Measurements from ENCODE around the gene PAX5. TPM values are rescaled to one million over a fixed set of nuclear protein-coding genes. Genes with fewer than 3 reads are reported as not detected.

PAX5 gene
- polyA plus RNA-seq, 4 donors: 0.07 to 0.42 (median 0.16) TPM

- DNase-seq (ENCODE audit: low read depth in 4 of 4, low spot score in 3 of 4): peak in 3 of 4 donors; percentile 45 to 58 (median 53)
Observed at GRCh38 chr9:36818965-36819870, 214.8 kb downstream of the PAX5 start.

DNA sequence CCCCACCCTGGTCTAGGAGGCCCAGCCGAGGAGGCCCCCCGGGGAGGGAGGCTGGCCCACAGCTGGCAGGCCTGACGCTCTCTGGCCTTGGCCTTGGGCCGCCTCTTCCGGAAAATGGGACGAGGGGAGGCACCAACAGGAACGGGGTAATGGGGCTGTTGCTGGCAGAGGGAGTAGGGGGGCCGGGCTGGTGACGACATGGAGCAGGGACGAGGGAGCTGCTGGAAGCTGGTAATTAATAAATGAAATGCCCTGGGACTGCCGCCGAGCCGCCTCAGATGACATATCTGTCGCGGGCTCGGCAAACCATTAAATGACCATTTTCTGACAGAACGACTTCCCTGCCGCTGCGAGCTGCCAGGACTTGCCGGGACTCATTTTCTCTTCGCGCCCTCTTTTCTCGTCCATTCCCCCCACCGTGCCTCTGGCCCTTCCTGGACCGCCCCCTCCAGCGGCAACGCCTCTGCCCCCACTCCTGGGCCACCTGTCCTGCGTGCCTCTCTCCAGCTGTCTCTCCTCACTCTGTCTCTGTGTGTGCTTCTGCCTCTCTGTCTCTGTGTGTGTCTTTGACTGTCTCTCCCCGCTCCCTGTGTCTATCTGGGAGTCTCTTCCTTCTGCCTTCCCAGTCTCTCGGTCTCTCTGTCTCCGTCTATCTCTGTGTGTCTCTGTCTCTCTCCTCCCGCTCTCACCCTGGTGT is 215.7 kb downstream of the PAX5 start:
- peak in 1 of 4 donors; percentile 43 for DNase-seq (ENCODE audit: low read depth in 4 of 4, low spot score in 3 of 4)

- DNase-seq (ENCODE audit: low read depth in 4 of 4, low spot score in 3 of 4): no peak
Observed at GRCh38 chr9:36817160-36817834, 216.8 kb downstream of the PAX5 start.

- DNase-seq (ENCODE audit: low read depth in 4 of 4, low spot score in 3 of 4): no peak
Observed at GRCh38 chr9:36816371-36816770, 217.7 kb downstream of the PAX5 start.

- DNase-seq (ENCODE audit: low read depth in 4 of 4, low spot score in 3 of 4): no peak
Observed at GRCh38 chr9:36815566-36816348, 218.3 kb downstream of the PAX5 start.

- no peak for DNase-seq (ENCODE audit: low read depth in 4 of 4, low spot score in 3 of 4)
Observed at GRCh38 chr9:36815023-36815422, 219.0 kb downstream of the PAX5 start.

- DNase-seq (ENCODE audit: low read depth in 4 of 4, low spot score in 3 of 4): no peak
Observed at GRCh38 chr9:36813154-36813553, 220.9 kb downstream of the PAX5 start.

GRCh38 chr9:36812556-36812955 is 221.5 kb downstream of the PAX5 start:
- no peak for DNase-seq (ENCODE audit: low read depth in 4 of 4, low spot score in 3 of 4)

DNA sequence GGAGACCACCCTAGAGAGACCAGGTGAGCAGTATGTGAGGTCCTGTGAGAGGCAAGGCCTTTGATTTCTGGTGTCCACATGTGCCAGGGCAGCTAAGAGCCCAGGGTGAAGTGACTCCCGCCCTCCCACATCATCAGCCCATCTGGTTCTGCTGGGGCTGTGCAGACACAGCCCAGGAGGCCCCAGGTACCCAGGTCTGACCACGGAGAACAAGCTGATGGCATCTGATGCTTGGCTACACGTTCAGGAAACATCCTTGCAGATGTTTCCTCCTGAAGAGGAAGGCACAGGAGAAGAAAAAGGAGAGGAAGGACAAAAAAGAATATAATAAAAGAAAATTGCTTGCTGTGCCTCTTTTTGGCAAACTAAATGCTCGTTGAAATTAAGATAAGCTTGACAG is 225.8 kb downstream of the PAX5 start:
- DNase-seq (ENCODE audit: low read depth in 4 of 4, low spot score in 3 of 4): no peak

GRCh38 chr9:36803961-36804360 is 230.1 kb downstream of the PAX5 start:
- no peak for DNase-seq (ENCODE audit: low read depth in 4 of 4, low spot score in 3 of 4)

DNA sequence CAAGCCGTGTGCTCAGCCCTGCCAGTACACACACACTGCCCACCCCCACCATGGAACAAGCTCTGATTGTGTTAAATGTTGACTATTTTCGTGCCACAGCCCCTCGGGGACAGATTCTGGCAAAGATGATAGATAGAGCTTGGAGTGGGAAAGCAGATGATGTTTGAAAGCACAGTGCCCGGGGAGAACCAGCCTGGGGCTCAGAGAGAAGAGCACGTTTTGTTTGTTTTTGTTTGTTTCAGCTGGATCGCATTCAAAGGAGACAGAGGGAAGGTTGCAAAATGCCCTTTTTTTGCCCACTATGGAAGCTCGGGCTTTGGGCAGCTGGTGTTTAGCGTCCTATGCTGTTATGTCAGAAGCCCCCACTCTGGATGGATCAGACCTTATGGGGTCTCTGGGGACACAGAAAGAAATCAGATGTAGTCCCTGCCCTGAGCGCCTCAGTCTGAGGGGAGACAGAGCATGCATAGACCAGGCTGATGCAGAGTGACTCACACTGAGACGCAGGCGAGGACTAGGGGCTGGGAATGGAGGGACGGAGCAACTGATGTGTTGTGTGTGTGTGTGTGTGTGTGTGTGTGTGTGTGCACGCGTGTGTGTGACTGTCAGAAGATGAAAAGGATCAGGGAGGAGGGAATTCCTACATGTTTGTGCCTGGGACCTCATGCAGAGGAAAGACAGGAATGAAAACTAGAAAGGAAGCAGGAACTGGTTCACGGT is 231.7 kb downstream of the PAX5 start:
- no peak for DNase-seq (ENCODE audit: low read depth in 4 of 4, low spot score in 3 of 4)

- DNase-seq (ENCODE audit: low read depth in 4 of 4, low spot score in 3 of 4): no peak
Observed at GRCh38 chr9:36800455-36800854, 233.6 kb downstream of the PAX5 start.

DNA sequence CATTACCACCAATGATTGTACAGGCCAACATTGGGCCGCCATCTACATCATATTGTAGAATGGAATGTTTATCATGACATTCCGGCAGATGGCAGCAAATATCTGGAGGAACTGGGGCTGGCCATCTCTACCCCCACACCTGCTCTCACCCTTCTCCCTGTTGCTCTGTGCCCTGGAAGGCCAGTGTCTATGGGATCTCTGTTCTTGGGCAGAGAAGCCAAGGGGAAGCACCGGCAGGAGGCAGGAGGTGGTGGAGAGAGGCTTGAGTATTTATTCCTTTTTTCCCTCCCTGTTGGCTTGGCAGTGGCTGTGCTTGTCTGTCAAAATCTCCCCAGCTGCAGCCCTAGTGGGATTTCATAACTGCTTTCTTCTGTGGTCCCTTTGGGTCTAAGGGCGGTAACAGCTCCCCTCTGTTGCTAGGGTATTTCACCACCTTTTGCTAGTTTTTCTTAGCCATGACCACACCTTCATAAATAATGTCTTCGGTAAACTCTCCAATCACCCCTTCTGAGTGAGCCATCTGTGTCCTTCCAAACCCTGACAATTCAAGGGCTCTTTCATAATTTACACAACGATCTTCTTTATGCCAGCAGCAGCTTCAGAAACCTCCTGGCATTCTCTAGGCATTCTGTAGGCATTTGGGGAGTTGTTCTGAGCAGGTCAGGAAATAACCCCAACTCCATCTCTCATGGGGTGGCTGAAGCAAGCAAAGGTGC is 235.6 kb downstream of the PAX5 start:
- no peak for DNase-seq (ENCODE audit: low read depth in 4 of 4, low spot score in 3 of 4)

DNA sequence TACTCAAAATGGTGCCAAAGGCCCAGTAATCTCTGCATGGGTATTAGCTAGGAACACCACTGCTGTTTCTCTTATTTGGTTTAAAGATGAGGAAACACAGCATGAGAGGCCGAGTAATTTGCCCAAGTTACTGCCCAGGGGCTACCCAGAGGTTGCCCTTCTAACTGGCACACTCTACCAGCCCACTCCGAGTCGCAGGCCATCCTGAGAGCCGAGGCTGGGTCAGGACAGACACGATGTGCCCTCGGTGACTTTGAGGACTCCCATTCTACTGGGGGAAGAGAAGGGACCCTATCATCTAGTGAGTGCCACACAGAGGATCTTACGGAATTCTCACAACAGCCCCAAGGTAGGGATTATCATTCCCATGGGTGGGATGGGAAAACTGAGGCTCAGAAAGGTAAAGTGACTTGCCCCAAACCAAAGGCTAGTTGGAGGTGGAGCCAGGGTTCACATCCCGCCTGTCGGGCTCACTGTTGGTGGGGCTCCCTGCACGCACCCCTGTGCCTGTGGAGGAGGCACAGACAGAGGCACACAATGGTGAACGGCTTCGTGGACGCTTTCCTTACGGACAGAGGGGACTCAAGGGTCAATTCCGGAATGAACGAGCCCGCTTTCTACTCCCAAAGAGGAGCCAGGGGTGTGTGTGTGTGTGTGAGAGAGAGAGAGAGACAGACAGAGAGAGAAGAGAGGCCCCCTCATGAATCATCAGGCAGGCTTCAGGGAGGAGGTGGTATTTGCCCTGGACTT is 236.4 kb downstream of the PAX5 start:
- DNase-seq (ENCODE audit: low read depth in 4 of 4, low spot score in 3 of 4): no peak

DNA sequence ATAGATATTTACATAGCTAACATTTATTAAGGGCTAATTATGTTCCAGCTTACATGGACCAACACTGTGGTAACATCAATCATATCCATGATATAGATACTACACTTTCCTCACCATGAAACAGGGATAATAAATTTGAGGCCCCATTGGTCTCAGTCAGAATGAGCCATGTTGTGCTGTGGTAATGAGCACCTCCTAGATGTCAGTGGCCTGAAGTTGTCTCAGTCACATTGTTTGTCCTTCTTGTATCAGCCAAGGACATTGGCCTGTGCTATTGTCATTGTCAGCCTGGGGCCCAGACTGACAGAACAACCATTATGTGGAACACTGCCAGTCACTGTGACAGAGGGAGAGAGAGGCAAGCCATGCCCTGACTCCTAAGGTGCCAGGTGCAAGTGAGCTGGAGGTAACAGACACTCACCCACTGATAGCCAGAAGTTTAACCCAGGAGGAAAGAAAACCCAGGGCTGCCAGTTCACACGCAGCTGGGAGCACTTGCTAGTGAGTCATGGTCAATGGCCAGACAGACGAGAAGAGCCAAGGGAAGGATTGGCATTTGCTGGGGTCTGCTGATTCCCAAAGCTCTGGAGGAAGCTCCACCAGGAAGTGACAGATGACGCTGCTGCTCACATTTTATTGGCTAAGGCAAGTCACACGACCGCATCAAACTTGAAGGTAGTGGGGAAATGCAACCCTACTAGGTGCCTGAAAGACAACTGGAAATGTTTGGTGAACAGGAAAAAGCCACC is 237.2 kb downstream of the PAX5 start:
- no peak for DNase-seq (ENCODE audit: low read depth in 4 of 4, low spot score in 3 of 4)

DNA sequence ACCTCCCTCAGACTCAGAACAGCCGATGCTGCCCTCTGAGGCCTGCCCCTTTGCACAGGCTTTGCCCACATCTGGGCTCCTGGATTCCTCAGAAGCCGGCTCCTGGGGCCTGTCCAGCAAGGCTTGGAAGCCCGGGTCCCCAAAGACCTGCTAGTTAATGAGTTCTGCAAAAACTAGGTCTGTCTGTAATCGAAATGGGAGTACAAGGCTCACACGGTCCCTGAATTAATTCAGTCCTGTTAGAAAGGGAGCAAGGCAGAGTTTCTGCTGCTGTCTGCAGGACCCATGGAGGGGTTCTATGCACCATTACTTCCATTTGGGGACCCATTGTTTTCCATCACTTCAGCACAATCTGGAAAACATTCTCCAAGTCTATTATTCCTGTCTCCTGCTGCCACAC is 239.6 kb downstream of the PAX5 start:
- DNase-seq (ENCODE audit: low read depth in 4 of 4, low spot score in 3 of 4): no peak

DNA sequence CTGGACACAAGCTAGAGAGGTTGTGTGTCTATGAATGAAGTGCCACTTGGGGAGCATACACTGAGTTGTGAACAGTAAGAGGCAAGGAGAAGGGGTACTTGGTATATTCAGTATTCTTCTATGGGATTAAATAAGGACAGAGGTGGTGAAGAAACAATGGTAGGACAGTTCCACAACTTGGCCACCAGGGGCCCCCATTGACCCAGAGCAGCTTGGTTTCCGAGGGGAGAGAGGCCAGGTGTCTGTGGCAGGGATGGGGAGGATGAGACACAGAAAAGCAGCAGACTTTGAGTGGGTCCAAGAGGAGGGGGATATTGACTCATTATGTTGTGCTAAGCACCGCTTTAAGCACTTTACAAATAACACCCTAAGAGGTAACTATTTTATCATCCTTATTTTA is 240.8 kb downstream of the PAX5 start:
- no peak for DNase-seq (ENCODE audit: low read depth in 4 of 4, low spot score in 3 of 4)
